Transverse colon (tissue), 4 donors: ENCODE measurements around the gene CD24.

Source experiments
- POLR2A ChIP-seq: fragments of 450-650 bp; IDR thresholded peaks from one replicate; pipeline ENCODE4 v1.6.1; 2016; ENCODE audit warnings: antibody characterized with exemption, mild to moderate bottlenecking, moderate library complexity
- POLR2AphosphoS5 ChIP-seq, 3 donors: sonication (generic); formaldehyde crosslinking; IDR thresholded peaks; one replicate each; pipeline ENCODE4 v1.6.1; 2016; ENCODE audit warnings: antibody characterized with exemption in 3 of 3
- TF ChIP-seq, protein P1 (sequence below), 5 experiments: fragments of 200-600 bp in 3 of 5; fragments of 450-650 bp in 2 of 5; sonication (generic) in 3 of 5; IDR thresholded peaks; 1 replicate in 2 of 5; 2 replicates in 3 of 5; pipeline ENCODE4 v1.5.1; 2016 to 2017; ENCODE audit warnings: antibody characterized with exemption in 5 of 5, inconsistent platforms in 3 of 5, mild to moderate bottlenecking in 2 of 5, moderate library complexity in 1 of 5

- TF ChIP-seq, protein P1, sequence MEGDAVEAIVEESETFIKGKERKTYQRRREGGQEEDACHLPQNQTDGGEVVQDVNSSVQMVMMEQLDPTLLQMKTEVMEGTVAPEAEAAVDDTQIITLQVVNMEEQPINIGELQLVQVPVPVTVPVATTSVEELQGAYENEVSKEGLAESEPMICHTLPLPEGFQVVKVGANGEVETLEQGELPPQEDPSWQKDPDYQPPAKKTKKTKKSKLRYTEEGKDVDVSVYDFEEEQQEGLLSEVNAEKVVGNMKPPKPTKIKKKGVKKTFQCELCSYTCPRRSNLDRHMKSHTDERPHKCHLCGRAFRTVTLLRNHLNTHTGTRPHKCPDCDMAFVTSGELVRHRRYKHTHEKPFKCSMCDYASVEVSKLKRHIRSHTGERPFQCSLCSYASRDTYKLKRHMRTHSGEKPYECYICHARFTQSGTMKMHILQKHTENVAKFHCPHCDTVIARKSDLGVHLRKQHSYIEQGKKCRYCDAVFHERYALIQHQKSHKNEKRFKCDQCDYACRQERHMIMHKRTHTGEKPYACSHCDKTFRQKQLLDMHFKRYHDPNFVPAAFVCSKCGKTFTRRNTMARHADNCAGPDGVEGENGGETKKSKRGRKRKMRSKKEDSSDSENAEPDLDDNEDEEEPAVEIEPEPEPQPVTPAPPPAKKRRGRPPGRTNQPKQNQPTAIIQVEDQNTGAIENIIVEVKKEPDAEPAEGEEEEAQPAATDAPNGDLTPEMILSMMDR (IDR thresholded peaks at IDR 0.05) = no peak
- TF ChIP-seq POLR2A (no peak), POLR2AphosphoS5 (IDR thresholded peaks at IDR 0.05) (no peak)
These were observed 34.7 kb downstream of the CD24 start for GRCh38 chr6:106939848-106940247.
